DMS153 treated with DMSO at 0.1 percent for 48 hours (cell line): ENCODE results near the gene ARHGAP20.
A peak's percentile ranks its signal among the peaks of the same experiment; 100 is the strongest.

Experiments
- DNase-seq: peaks from one replicate; lab custom pipeline; 2025; ENCODE audit not compliant: unreplicated experiment; lab: John Stamatoyannopoulos, UW

ARHGAP20 gene

GRCh38 chr11:110720431-110721275 lies 8.4 kb upstream of the ARHGAP20 start:
- DNase-seq: no peak

GRCh38 chr11:110716361-110716760 lies 4.1 kb upstream of the ARHGAP20 start:
- DNase-seq: no peak

- no peak for DNase-seq
Measured at GRCh38 chr11:110715541-110715940, 3.3 kb upstream of the ARHGAP20 start.

GRCh38 chr11:110713449-110713776 lies 1.2 kb upstream of the ARHGAP20 start:
- no peak for DNase-seq

GRCh38 chr11:110712659-110713448 lies 617 bp upstream of the ARHGAP20 start:
- DNase-seq: peak; percentile 49

- no peak for DNase-seq
Measured at GRCh38 chr11:110711448-110711775, 825 bp downstream of the ARHGAP20 start.

- DNase-seq: peak; percentile 12
Measured at GRCh38 chr11:110710628-110711381, 1.4 kb downstream of the ARHGAP20 start.

- no peak for DNase-seq
Measured at GRCh38 chr11:110704210-110704864, 7.9 kb downstream of the ARHGAP20 start.

- DNase-seq: no peak
Measured at GRCh38 chr11:110691926-110692325, 20.3 kb downstream of the ARHGAP20 start.

- no peak for DNase-seq
Measured at GRCh38 chr11:110689306-110689705, 22.9 kb downstream of the ARHGAP20 start.

GRCh38 chr11:110679323-110679975 lies 32.8 kb downstream of the ARHGAP20 start:
- no peak for DNase-seq

- DNase-seq: no peak
Measured at GRCh38 chr11:110675548-110675947, 36.7 kb downstream of the ARHGAP20 start.

GRCh38 chr11:110665689-110666465 lies 46.4 kb downstream of the ARHGAP20 start:
- no peak for DNase-seq

GRCh38 chr11:110655967-110656366 lies 56.3 kb downstream of the ARHGAP20 start:
- DNase-seq: no peak

GRCh38 chr11:110654456-110654855 lies 57.8 kb downstream of the ARHGAP20 start:
- no peak for DNase-seq

GRCh38 chr11:110645253-110645652 lies 67.0 kb downstream of the ARHGAP20 start:
- DNase-seq: no peak

GRCh38 chr11:110634370-110634769 lies 77.9 kb downstream of the ARHGAP20 start:
- DNase-seq: no peak

GRCh38 chr11:110631551-110631950 lies 80.7 kb downstream of the ARHGAP20 start:
- no peak for DNase-seq

GRCh38 chr11:110629594-110629993 lies 82.6 kb downstream of the ARHGAP20 start:
- no peak for DNase-seq

- DNase-seq: no peak
Measured at GRCh38 chr11:110621826-110622225, 90.4 kb downstream of the ARHGAP20 start.
